CD14-positive monocyte (primary cell): ENCODE measurements around the gene AFF3. TPM values are rescaled to one million over a fixed set of nuclear protein-coding genes. Genes with fewer than 3 reads are reported as not detected.
A peak's percentile ranks its signal among the peaks of the same experiment; 100 is the strongest.

ENCODE experiments used
- DNase-seq, 3 donors: peaks; one replicate each; pipeline ENCODE4 v3.0.0-alpha.2; 2011 to 2022
- H2AFZ ChIP-seq: 2 replicates; pipeline ENCODE4 v1.6.0; 2012; ENCODE audit warnings: mild to moderate bottlenecking, low read depth, low read length, inconsistent platforms; ENCODE audit not compliant: insufficient read depth, poor library complexity, severe bottlenecking
- H3K27ac ChIP-seq, 2 donors: 1 replicate in 1 of 2; 2 replicates in 1 of 2; pipeline ENCODE4 v1.5.1; 2012 to 2013; ENCODE audit warnings: low read length in 2 of 2, control low read depth in 1 of 2, inconsistent platforms in 1 of 2, low read depth in 1 of 2, mild to moderate bottlenecking in 1 of 2
- H3K27me3 ChIP-seq, 2 donors: one replicate each; pipeline versions ENCODE4 v1.6.0 to v1.6.1; 2011 to 2013; ENCODE audit warnings: low read length in 2 of 2; ENCODE audit not compliant: control insufficient read depth in 2 of 2, insufficient read depth in 2 of 2
- H3K36me3 ChIP-seq, 2 donors: replicated peaks in 1 of 2; 1 replicate in 1 of 2; 2 replicates in 1 of 2; pipeline versions ENCODE4 v1.5.1 to v1.6.1; 2012 to 2013; ENCODE audit warnings: low read length in 2 of 2, control low read depth in 1 of 2, inconsistent platforms in 1 of 2, mild to moderate bottlenecking in 1 of 2; ENCODE audit not compliant: insufficient read depth in 2 of 2, control insufficient read depth in 1 of 2
- H3K4me1 ChIP-seq, 2 donors: 1 replicate in 1 of 2; 2 replicates in 1 of 2; pipeline versions ENCODE4 v1.5.1 to v1.6.1; 2012 to 2013; ENCODE audit warnings: low read length in 2 of 2, control low read depth in 1 of 2, inconsistent platforms in 1 of 2, mild to moderate bottlenecking in 1 of 2, moderate library complexity in 1 of 2; ENCODE audit not compliant: insufficient read depth in 2 of 2, control insufficient read depth in 1 of 2
- H3K4me2 ChIP-seq: replicated peaks from 2 replicates; pipeline ENCODE3; 2012; ENCODE audit warnings: low read length, moderate library complexity, mild to moderate bottlenecking; ENCODE audit not compliant: poor library complexity, severe bottlenecking; ENCODE audit errors: extremely low read depth
- H3K4me3 ChIP-seq, 3 experiments: fragments of 200-600 bp in 1 of 3; sonication (generic) in 1 of 3; replicated peaks in 1 of 3; 1 replicate in 2 of 3; 2 replicates in 1 of 3; pipeline ENCODE4 v1.5.1; 2011 to 2013; ENCODE audit warnings: low read length in 3 of 3, mild to moderate bottlenecking in 3 of 3, control low read depth in 2 of 3, low read depth in 2 of 3, inconsistent platforms in 1 of 3, moderate library complexity in 1 of 3
- H3K79me2 ChIP-seq: 2 replicates; pipeline ENCODE4 v1.6.0; 2012; ENCODE audit warnings: mild to moderate bottlenecking, control low read depth, inconsistent platforms, low read length, moderate library complexity; ENCODE audit not compliant: insufficient read depth
- H3K9ac ChIP-seq: 2 replicates; pipeline ENCODE4 v1.6.0; 2017; ENCODE audit warnings: low read length, mild to moderate bottlenecking; ENCODE audit not compliant: insufficient read depth, poor library complexity, severe bottlenecking
- H3K9me3 ChIP-seq, 2 donors: replicated peaks in 1 of 2; 1 replicate in 1 of 2; 2 replicates in 1 of 2; pipeline versions ENCODE4 v1.5.1 to v1.6.1; 2012 to 2013; ENCODE audit warnings: low read length in 2 of 2, control low read depth in 1 of 2; ENCODE audit not compliant: control insufficient read depth in 1 of 2, insufficient read depth in 1 of 2
- H4K20me1 ChIP-seq: 2 replicates; pipeline ENCODE4 v1.6.0; 2012; ENCODE audit warnings: mild to moderate bottlenecking, low read length, control low read depth, moderate library complexity; ENCODE audit not compliant: insufficient read depth
- H3K27ac Mint-ChIP-seq, 7 donors: one replicate each; pipeline ENCODE4 v1.8.0; 2020; ENCODE audit warnings: mild to moderate bottlenecking in 7 of 7, mixed read lengths in 7 of 7, moderate library complexity in 6 of 7, inconsistent platforms in 2 of 7
- H3K27me3 Mint-ChIP-seq, 3 donors: one replicate each; pipeline ENCODE4 v1.8.0; 2021 to 2022; ENCODE audit warnings: low read depth in 3 of 3, mild to moderate bottlenecking in 3 of 3, mixed read lengths in 3 of 3, moderate library complexity in 3 of 3, inconsistent platforms in 1 of 3
- H3K36me3 Mint-ChIP-seq, 2 donors: one replicate each; pipeline ENCODE4 v1.8.0; 2020; ENCODE audit warnings: mixed read lengths in 2 of 2, inconsistent platforms in 1 of 2, mild to moderate bottlenecking in 1 of 2
- H3K4me1 Mint-ChIP-seq: one replicate; pipeline ENCODE4 v1.8.0; 2020; ENCODE audit warnings: mild to moderate bottlenecking, mixed read lengths
- H3K4me3 Mint-ChIP-seq, 2 donors: one replicate each; pipeline ENCODE4 v1.8.0; 2020; ENCODE audit warnings: mild to moderate bottlenecking in 2 of 2, mixed read lengths in 2 of 2, moderate library complexity in 1 of 2
- H3K9me3 Mint-ChIP-seq, 7 donors: one replicate each; pipeline ENCODE4 v1.8.0; 2020 to 2022; ENCODE audit warnings: mixed read lengths in 7 of 7, mild to moderate bottlenecking in 6 of 7, moderate library complexity in 6 of 7, inconsistent platforms in 2 of 7
- CTCF ChIP-seq: fragments of 200-600 bp; IDR thresholded peaks from one replicate; pipeline ENCODE4 v1.8.0; 2022; ENCODE audit warnings: antibody characterized with exemption, mild to moderate bottlenecking
- WGBS: methylation state at CpG from one replicate; pipeline ENCODE4 v1.1.5; 2013; ENCODE audit warnings: missing lambda C conversion rate; ENCODE audit not compliant: insufficient coverage; 5-methylcytosine and 5-hydroxymethylcytosine counted together
- intact Hi-C, 2 donors: fragments of 100-400 bp; cut with micrococcal nuclease; formaldehyde crosslinking; loops; one replicate each; pipeline versions ENCODE4 v1.15.0 to v1.15.1; 2023
- polyA plus RNA-seq, 3 donors: library from polyadenylated mRNA; depleted of rRNA in 1 of 3; unstranded in 2 of 3; stranded (reverse) in 1 of 3; fragments of 300-500 nt in 2 of 3; fragments of >200 nt in 1 of 3; fragmentation: Illumina TruSeq in 2 of 3; gene quantifications; 1 replicate in 2 of 3; 2 replicates in 1 of 3; pipeline ENCODE4 v1.2.3, GENCODE V29; 2012 to 2021

Gene AFF3
- polyA plus RNA-seq, 3 donors: 0.17 to 4.1 (median 0.49) TPM

DNA sequence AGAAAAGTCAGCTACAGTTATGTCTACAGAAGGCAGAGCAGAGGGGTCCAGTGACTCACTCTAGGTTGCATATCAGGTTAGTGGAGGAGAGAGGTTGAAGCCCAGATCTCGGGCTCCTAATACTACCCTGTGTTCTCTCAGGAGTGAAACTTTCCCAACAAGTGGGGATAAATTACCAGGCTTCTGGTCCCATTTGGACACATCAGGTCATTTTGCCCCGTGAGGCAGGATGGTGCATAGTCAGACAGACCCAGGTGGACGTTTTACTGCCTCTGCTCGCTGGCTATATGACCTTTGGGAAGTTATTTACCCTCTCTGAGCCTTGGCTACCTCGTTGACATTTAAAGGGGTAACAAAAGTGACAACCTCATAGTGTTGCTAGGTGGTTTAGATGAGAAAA is 524.6 kb downstream of the AFF3 start:
- H3K4me3 Mint-ChIP-seq: no peak overlapping the region
- Histone ChIP-seq H3K36me3 (no peaks in the 10 kb centered on the region), H4K20me1 (no peaks in the 10 kb centered on the region), H3K4me3 (no peak overlapping the region), H3K79me2 (no peaks in the 10 kb centered on the region), H3K27me3 (no peaks in the 10 kb centered on the region), H2AFZ (no peak overlapping the region), H3K9me3 (no peaks in the 10 kb centered on the region), H3K9ac (no peak overlapping the region), H3K4me1 (no peaks in the 10 kb centered on the region), H3K4me2 (no peak overlapping the region), H3K27ac (no peak overlapping the region)
- no peaks in the 10 kb centered on the region for H3K9me3 Mint-ChIP-seq
- no peak for DNase-seq
- 100% methylated on average over 3 of the region's 5 CpGs for WGBS
- TF ChIP-seq CTCF: no peak
- H3K36me3 Mint-ChIP-seq: peaks cover 0 to 3% of the 10 kb centered on the region in 2 donors
- H3K27ac Mint-ChIP-seq: no peak overlapping the region
- peaks cover 5% of the 10 kb centered on the region for H3K4me1 Mint-ChIP-seq
- intact Hi-C loops: no loop called here
- peaks cover 0 to 4% (median 2%) of the 10 kb centered on the region in 3 donors for H3K27me3 Mint-ChIP-seq

DNA sequence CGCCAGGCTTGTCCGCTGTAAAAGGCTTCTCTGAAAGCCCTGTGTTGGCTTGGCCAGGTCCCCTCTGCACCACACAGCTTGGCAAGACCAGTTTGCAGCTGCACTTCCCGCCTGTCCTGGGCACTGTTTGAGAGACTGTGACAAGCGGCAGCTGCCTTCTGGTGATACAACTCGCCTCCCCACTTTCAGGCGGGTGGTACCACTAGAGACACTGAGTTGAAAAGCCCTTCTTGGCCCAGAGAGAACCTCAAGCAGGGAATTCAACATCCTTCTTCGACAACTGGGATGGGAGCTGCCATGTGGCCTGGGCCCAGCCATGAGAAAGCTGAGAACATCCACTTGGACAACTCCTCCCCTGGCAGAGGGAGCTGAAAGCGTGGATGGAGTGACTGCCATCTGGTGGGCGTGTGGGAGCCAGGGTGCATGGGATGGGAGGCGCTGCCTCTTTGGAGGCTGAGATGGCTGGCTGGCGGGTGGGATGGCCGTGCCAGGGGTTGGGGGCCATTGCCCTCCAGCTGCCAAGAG is 527.1 kb downstream of the AFF3 start:
- no peaks in the 10 kb centered on the region for H3K4me1 ChIP-seq
- Mint-ChIP-seq H3K27ac (peak overlapping the region in 1 of 7 donors; percentile 76), H3K9me3 (no peaks in the 10 kb centered on the region), H3K36me3 (no peaks in the 10 kb centered on the region), H3K4me3 (no peak overlapping the region), H3K27me3 (peaks cover 0 to 3% (median 2%) of the 10 kb centered on the region in 3 donors), H3K4me1 (peaks cover 5% of the 10 kb centered on the region)
- H3K36me3 ChIP-seq: no peaks in the 10 kb centered on the region
- WGBS: 98% methylated on average over 11 of the region's 12 CpGs
- TF ChIP-seq CTCF: no peak
- H3K27ac ChIP-seq: no peak overlapping the region
- no peaks in the 10 kb centered on the region for H4K20me1 ChIP-seq
- H3K27me3 ChIP-seq: no peaks in the 10 kb centered on the region
- no peak overlapping the region for H3K4me3 ChIP-seq
- H3K79me2 ChIP-seq: no peaks in the 10 kb centered on the region
- H3K4me2 ChIP-seq: no peak overlapping the region
- no peak overlapping the region for H3K9ac ChIP-seq
- no peaks in the 10 kb centered on the region for H3K9me3 ChIP-seq
- no peak overlapping the region for H2AFZ ChIP-seq
- no peak for DNase-seq
- intact Hi-C loops: no loop called here
